Transverse colon (tissue), 3 donors: ENCODE measurements around the gene GPR89B.

Source experiments
- CTCF ChIP-seq, 5 experiments: fragments of 200-600 bp in 3 of 5; fragments of 450-650 bp in 2 of 5; sonication (generic) in 3 of 5; IDR thresholded peaks; 1 replicate in 2 of 5; 2 replicates in 3 of 5; pipeline ENCODE4 v1.5.1; 2016 to 2017; ENCODE audit warnings: antibody characterized with exemption in 5 of 5, inconsistent platforms in 3 of 5, mild to moderate bottlenecking in 2 of 5, moderate library complexity in 1 of 5
- EP300 ChIP-seq: sonication (generic); formaldehyde crosslinking; IDR thresholded peaks from one replicate; pipeline ENCODE4 v1.6.1; 2017; ENCODE audit warnings: antibody characterized with exemption, low read depth
- POLR2A ChIP-seq: fragments of 450-650 bp; IDR thresholded peaks from one replicate; pipeline ENCODE4 v1.6.1; 2016; ENCODE audit warnings: antibody characterized with exemption, mild to moderate bottlenecking, moderate library complexity

- TF ChIP-seq CTCF (IDR thresholded peaks at IDR 0.05) (no peak), EP300 (no peak), POLR2A (no peak)
Observed at GRCh38 chr1:147919896-147920295, 8.3 kb upstream of the GPR89B start.
